Measurements from ENCODE around the gene ADCK1. TPM values are rescaled to one million over a fixed set of nuclear protein-coding genes. Genes with fewer than 3 reads are reported as not detected.
"Not testable (repeated sequence)": the region's sequence is repeated elsewhere in the genome, so short reads cannot be mapped to it uniquely, and the experiment has no call there.

The ADCK1 gene
- total RNA-seq, 1 experiment from 2014 or later, result 5.7 TPM

GRCh38 chr14:77809011-77809410 lies 9.1 kb downstream of the ADCK1 start:
- intact Hi-C loops (cut with micrococcal nuclease), result no loop called here
- CTCF ChIA-PET, result no interaction called here
- H3K27ac ChIP-seq (ENCODE audit: low read length), result no peak overlapping the region
- no peaks in the 10 kb centered on the region for H4K20me1 ChIP-seq (ENCODE audit: low read length)
- H3K4me3 ChIP-seq (ENCODE audit: low read length), result no peak overlapping the region
- DNase-seq (no peak), ATAC-seq (no peak)
- POLR2A ChIA-PET (ENCODE audit: unreplicated experiment), result no interaction called here
- H2AFZ ChIP-seq (ENCODE audit: low read length), result no peak overlapping the region
- no peaks in the 10 kb centered on the region for H3K27me3 ChIP-seq (ENCODE audit: low read length)
- no peak overlapping the region for H3K4me2 ChIP-seq (ENCODE audit: low read length)
- BruUV-seq (replicated peaks), result no TSS peak
- no peaks in the 10 kb centered on the region for H3F3A ChIP-seq (ENCODE audit: low read length, unreplicated experiment)
- TF ChIP-seq EZH2 (IDR thresholded peaks at IDR 0.05; ENCODE audit: low read length, unreplicated experiment), result no peak
- no peak for TF ChIP-seq CTCF (conservative IDR thresholded peaks at IDR 0.05; ENCODE audit: low read depth, low read length)
- no peak for TF ChIP-seq EZH2phosphoT487 (IDR thresholded peaks at IDR 0.05; ENCODE audit: borderline replicate concordance, low read length)
- H3K79me2 ChIP-seq (ENCODE audit: low read length), result no peaks in the 10 kb centered on the region
- H3K9me2 ChIP-seq (replicated peaks; ENCODE audit: low read length), result no peaks in the 10 kb centered on the region
- no peak overlapping the region for H3K9ac ChIP-seq (ENCODE audit: low read length)
- H3K4me1 ChIP-seq (ENCODE audit: insufficient read depth, low read length), result no peaks in the 10 kb centered on the region
- H3K36me3 ChIP-seq (ENCODE audit: low read depth, low read length), result no peaks in the 10 kb centered on the region
- H3K9me3 ChIP-seq (ENCODE audit: low read length), result no peaks in the 10 kb centered on the region

GRCh38 chr14:77812028-77812427 lies 12.1 kb downstream of the ADCK1 start:
- Histone ChIP-seq H3K4me1 (ENCODE audit: insufficient read depth, low read length) (no peaks in the 10 kb centered on the region), H3K4me2 (ENCODE audit: low read length) (no peak overlapping the region)

GRCh38 chr14:77812682-77813081 lies 12.8 kb downstream of the ADCK1 start:
- H3K4me2 ChIP-seq (ENCODE audit: low read length); BruUV-seq (replicated peaks); H3K79me2 ChIP-seq (ENCODE audit: low read length); H3K36me3 ChIP-seq (ENCODE audit: low read depth, low read length); H3K27me3 ChIP-seq (ENCODE audit: low read length); H4K20me1 ChIP-seq (ENCODE audit: low read length); H3K4me3 ChIP-seq (ENCODE audit: low read length); H3K9me2 ChIP-seq (replicated peaks; ENCODE audit: low read length); POLR2A ChIA-PET (ENCODE audit: unreplicated experiment); H3K27ac ChIP-seq (ENCODE audit: low read length); H3F3A ChIP-seq (ENCODE audit: low read length, unreplicated experiment); ATAC-seq; H3K9ac ChIP-seq (ENCODE audit: low read length); DNase-seq; H3K9me3 ChIP-seq (ENCODE audit: low read length); H3K4me1 ChIP-seq (ENCODE audit: insufficient read depth, low read length); intact Hi-C loops (cut with micrococcal nuclease); H2AFZ ChIP-seq (ENCODE audit: low read length): not testable (repeated sequence)
- CTCF ChIA-PET, result interaction anchor here (0.6 kb wide), 1 partner anchor 496 kb away, joined by 24 read pairs; no protein-coding TSS in a partner anchor

More at GRCh38 chr14:77812028-77812427, 12.1 kb downstream of the ADCK1 start:
- Histone ChIP-seq H3K79me2 (ENCODE audit: low read length) (no peaks in the 10 kb centered on the region), H2AFZ (ENCODE audit: low read length) (no peak overlapping the region), H3K36me3 (ENCODE audit: low read depth, low read length) (no peaks in the 10 kb centered on the region), H3F3A (ENCODE audit: low read length, unreplicated experiment) (no peaks in the 10 kb centered on the region), H3K9me2 (replicated peaks; ENCODE audit: low read length) (no peaks in the 10 kb centered on the region), H4K20me1 (ENCODE audit: low read length) (no peaks in the 10 kb centered on the region), H3K9ac (ENCODE audit: low read length) (no peak overlapping the region), H3K27ac (ENCODE audit: low read length) (no peak overlapping the region), H3K9me3 (ENCODE audit: low read length) (no peaks in the 10 kb centered on the region), H3K27me3 (ENCODE audit: low read length) (no peaks in the 10 kb centered on the region), H3K4me3 (ENCODE audit: low read length) (no peak overlapping the region)
- TF ChIP-seq CTCF (conservative IDR thresholded peaks at IDR 0.05; ENCODE audit: low read depth, low read length) (no peak), EZH2phosphoT487 (IDR thresholded peaks at IDR 0.05; ENCODE audit: borderline replicate concordance, low read length) (no peak), EZH2 (IDR thresholded peaks at IDR 0.05; ENCODE audit: low read length, unreplicated experiment) (no peak)
- no TSS peak for BruUV-seq (replicated peaks)
- intact Hi-C loops (cut with micrococcal nuclease), result no loop called here
- ChIA-PET POLR2A (ENCODE audit: unreplicated experiment) (no interaction called here), CTCF (interaction anchor here (0.6 kb wide), 1 partner anchor 495 kb away, joined by 24 read pairs; no protein-coding TSS in a partner anchor)
- no peak for ATAC-seq
- DNase-seq, result no peak
